HG03432 (cell line): ENCODE results near the gene LRRC8E.
A peak's percentile ranks its signal among the peaks of the same experiment; 100 is the strongest.
"Not testable (repeated sequence)": the region's sequence is repeated elsewhere in the genome, so short reads cannot be mapped to it uniquely, and the experiment has no call there.

Experiments
- ATAC-seq: cut with Tn5 transposase; IDR thresholded peaks from one replicate; pipeline ENCODE4 v1.9.1; 2021; ENCODE audit warnings: mild to moderate bottlenecking, moderate library complexity; ENCODE audit not compliant: unreplicated experiment

LRRC8E gene

DNA sequence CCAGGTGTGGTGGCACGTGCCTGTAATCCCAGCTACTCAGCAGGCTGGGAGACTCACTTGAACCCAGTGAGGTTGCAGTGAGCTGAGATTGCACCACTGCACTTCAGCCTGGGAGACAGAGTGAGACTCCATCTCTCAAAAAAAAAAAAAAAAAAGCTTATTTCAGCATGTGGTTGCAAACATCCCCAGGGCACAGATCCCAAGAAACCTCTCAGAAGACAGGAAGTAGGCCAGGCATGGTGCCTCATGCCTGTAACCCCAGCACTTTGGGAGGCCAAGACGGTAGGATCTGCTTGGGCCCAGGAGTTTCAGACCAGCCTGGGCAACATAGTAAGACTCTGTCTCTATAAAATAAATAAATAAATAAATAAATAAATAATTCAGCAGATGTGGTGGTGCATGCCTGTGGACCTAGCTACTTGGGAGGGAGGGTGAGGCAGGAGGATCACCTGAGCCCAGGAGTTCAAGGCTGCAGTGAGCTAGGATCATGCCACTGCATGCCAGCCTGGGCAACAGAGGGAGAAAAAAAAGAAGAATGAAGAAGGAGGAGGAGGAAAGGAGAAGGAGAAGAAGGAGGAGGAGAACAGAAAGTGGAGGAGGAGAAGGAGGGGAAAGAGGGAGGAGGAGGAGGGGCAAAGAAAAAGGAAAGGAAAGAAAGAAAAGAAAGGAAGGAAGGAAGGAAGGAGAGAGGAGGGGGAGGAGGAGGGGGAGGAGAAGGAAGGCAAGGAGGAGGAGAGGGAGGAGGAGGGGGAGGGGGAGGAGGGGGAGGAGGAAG lies 4.3 kb upstream of the LRRC8E start:
- no peak for ATAC-seq

DNA sequence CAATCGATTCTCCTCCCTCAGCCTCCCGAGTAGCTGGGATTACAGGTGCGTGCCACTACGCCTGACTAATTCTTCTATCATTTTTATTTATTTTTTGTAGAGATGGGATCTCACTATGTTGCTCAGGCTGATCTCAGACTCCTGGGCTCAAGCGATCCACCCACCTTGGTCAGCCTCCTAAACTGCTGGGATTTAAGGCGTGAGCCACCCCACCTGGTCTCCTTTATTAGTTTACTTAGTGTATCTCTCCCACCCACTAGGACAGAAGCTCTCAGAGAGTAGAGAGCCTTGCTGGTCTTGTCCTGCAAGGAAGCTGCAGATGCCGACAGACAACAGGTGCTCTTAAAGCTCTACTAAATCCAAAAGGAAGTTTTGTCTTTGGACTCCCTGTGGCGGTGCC lies 2.5 kb upstream of the LRRC8E start:
- ATAC-seq, result no peak

DNA sequence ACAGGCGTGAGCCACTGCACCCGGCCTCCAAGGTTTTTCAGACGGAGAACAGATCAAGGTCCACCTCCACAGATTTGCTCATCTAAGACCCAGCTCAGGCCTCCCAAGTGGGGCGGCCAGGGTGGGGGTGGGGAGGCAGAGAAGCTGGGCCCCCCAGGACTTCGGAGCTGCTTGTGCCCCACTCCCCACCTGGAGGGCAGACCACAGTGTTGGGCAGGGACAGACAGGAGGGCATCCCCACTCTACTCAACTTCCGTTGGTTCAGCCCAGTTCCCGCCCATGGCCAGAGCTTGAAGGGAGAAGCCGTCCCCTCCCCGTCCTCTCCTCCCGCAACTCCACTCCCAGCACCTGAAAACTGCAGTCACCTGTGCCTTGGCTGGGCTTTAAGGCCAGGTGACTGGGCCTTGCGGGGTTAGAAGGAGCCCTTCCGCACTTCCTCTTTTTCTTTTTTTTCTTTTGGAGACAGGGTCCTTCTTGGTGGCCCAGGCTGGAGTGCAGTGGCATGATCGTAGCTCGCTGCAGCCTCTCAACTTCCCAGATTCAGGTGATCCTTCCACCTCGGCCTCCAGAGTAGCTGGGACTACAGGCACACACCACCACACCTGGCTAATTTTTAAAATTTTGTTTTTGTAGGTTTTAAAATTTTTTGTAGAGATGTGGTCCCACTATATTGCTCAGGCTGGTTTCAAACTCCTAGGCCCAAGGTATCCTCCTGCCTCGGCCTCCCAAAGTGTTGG lies 734 bp upstream of the LRRC8E start:
- no peak for ATAC-seq

DNA sequence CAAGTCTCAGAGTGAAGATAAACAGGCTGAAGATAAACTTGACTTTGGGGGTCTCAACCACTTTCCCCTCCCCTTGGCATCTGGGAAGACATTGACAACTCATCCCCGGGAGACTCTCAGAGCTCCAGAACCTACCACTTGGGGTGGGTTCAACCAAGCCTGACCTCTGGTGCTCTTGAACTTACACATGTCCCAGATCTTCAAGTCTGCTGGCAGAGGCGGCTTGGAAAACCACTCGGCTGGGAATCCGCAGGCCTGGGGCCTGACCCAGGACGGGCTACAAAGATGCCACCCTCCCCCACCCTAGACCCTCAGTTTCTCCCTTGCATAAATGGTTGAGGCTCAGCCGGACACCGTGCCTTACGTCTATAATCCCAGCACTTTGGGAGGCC lies 512 bp downstream of the LRRC8E start:
- ATAC-seq, result no peak

DNA sequence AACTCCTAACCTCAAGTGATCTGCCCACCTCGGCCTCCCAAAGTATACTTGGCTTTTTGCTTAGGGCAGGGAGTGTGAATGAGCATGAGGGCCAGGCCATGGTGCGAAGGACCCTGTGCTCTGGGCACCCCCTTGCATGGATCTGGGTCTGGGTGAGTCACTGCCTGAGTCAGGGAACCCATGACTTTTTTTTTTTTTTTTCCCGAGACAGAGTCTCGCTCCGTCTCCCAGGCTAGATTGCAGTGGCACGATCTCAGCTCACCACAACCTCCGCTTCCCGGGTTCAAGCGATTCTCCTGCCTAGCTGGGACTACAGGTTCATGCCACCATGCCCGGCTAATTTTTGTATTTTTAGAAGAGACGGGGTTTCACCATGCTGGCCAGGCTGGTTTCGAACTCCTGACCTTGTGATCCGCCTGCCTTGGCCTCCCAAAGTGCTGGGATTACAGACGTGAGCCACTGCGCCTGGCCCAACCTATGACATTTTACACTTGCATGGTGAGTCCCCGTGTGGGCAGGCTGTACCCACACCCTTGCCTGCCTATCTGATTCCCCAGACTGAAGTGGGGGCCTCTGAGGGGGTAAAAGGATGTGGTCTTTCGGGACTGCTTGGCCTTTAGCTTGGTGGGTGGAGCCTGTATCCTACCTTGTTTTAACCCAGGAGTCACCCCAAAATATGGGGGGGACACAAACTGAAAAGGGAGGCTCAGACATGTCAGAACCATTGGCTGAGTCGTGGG lies 5.2 kb downstream of the LRRC8E start:
- not testable (repeated sequence) for ATAC-seq

DNA sequence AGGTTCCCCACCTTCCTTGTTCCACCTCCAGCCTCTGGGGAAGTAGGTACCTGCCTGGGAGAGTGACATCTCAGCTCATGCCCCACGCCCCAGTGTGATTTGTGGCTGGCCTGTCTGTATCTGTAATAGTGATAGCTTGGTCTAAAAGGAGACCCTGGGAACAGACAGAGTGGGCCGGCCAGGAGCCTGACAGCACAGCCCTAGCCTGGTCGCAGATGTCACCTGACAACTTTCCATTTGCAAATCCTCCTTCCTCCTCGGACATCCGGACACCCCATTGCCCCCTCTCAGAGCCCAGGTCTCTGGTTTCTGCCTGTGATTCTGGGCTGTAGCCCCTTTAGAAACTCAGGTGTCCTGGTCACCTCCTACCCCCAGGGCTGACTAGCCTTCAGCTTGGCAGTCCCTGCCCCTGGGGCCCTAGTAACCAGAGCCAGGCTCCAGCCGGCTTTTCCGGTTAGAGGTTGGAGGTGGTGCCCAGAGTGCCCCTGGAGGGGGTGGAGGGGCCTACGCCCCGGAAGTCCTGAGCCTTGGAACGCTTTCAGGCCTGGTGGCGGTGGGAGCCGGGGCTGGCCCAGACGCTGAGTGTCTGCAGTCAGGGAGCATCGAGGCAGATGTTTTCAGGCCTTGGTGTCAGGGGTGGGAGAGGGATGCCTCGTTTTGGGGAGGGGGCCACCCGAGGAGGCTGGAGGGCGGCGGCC lies 6.5 kb downstream of the LRRC8E start:
- no peak for ATAC-seq

DNA sequence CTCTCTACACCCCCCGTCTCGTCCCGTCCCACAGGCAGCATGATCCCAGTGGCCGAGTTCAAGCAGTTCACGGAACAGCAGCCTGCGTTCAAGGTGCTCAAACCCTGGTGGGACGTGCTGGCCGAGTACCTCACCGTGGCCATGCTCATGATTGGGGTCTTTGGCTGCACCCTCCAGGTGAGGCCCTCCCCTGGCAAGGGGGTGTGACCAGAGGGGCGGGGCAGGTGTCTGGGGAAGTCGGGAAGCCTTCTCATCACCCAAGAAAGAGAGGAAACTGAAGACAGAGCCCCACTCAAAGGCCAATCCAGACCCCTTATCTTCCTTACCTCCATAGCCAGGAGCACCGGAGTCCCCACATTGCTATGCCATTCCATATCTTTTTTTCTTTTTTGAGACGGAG lies 7.3 kb downstream of the LRRC8E start:
- no peak for ATAC-seq

DNA sequence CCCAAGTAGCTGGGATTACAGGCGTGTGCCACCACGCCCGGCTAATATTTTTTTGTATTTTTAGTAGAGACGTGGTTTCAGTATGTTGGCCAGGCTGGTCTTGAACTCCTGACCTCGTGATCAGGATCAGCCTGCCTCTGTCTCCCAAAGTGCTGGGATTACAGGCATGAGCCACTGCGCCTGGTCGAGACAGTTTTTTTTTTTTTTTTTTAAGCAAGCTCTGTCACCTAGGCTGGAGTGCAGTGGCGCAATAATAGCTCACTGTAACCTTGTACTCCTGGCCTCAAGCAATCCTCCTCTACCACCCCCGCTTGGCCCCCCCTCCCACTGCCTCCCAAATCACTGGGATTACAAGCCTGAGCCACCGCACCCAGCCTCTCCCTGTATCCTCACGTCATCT lies 9.0 kb downstream of the LRRC8E start:
- ATAC-seq, result no peak

DNA sequence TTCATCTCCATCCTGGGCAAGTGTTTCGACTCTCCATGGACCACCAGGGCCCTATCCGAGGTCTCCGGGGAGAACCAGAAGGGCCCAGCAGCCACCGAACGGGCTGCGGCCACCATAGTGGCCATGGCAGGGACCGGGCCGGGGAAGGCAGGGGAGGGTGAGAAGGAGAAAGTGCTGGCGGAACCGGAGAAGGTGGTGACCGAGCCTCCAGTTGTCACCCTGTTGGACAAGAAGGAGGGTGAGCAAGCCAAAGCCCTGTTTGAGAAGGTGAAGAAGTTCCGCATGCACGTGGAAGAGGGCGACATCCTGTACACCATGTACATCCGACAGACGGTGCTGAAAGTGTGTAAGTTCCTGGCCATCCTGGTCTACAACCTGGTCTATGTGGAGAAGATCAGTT lies 10.7 kb downstream of the LRRC8E start:
- ATAC-seq, result no peak

DNA sequence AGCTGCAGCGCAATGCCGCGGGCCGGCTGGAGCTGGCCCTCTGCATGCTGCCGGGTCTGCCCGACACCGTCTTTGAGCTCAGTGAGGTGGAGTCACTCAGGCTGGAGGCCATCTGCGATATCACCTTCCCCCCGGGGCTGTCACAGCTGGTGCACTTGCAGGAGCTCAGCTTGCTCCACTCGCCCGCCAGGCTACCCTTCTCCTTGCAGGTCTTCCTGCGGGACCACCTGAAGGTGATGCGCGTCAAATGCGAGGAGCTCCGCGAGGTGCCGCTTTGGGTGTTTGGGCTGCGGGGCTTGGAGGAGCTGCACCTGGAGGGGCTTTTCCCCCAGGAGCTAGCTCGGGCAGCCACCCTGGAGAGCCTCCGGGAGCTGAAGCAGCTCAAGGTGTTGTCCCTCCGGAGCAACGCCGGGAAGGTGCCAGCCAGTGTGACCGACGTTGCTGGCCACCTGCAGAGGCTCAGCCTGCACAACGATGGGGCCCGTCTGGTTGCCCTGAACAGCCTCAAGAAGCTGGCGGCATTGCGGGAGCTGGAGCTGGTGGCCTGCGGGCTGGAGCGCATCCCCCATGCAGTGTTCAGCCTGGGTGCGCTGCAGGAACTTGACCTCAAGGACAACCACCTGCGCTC lies 11.6 kb downstream of the LRRC8E start:
- ATAC-seq, result no peak

DNA sequence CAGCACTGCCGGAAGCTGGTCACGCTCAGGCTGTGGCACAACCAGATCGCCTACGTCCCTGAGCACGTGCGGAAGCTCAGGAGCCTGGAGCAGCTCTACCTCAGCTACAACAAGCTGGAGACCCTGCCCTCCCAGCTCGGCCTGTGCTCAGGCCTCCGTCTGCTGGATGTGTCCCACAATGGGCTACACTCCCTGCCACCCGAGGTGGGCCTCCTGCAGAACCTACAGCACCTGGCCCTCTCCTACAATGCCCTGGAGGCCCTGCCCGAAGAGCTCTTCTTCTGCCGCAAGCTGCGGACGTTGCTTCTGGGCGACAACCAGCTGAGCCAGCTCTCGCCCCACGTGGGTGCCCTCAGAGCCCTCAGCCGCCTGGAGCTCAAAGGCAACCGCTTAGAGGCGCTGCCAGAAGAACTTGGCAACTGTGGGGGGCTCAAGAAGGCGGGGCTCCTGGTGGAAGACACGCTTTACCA lies 12.1 kb downstream of the LRRC8E start:
- no peak for ATAC-seq

DNA sequence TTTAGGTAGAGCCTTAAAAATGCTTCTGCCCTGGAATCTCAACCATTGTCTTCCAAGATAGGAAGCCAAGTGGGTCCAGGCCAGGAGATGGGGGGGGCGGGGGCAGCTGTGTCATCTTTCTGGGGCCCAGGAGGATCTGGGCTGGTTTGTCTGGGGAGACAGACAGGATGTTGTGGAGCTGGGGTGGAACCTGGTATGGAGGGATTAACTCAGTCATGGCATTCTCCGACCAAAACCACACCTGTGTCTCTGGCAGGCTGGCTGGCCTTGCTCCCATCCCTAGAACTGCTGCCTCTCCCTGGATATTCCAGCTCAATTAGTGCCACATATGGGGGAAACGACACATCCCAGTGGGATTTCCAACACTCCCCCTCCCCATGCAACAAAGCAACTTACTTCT lies 12.6 kb downstream of the LRRC8E start:
- ATAC-seq, result no peak

DNA sequence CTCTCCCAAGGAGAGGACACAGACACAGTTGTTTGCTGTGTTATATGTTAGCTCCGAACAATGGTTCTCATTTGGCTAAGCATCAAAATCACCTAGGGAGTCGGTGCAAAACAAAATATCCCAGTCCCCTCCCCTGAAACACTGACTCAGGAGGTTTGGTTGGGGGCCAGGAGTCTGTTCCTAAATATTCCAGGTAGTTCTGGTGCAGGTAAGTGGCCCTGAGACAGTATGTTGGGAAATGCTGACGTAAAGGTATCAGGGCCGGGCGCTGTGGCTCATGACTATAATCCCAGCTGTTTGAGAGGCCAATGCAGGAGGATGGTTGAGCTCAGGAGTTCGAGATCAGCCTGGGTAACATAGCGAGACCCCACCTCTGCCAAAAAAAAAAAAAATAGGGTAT lies 13.0 kb downstream of the LRRC8E start:
- ATAC-seq, result no peak

DNA sequence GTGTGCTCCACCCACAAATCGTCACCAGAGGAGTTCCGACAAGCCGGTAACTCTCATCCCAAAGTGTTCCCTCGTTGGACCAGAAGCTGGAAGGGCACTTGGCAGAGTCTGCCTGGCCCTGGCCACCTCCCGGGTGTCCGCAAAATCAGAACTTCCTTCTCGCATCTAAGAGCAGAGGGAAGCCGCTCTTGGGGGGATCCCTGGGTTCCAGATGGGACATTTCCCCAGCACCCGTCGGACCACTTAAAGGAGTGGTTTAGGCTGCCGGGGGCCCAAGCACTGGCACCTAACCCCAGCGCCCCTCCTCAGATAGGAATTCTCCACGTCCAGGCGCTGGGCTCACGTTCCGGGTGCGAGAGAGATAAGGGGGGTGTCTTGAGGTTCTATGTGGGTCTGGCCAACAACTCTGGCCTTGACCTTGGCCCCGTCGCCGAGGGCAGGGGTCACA lies 14.5 kb downstream of the LRRC8E start:
- peak; percentile 4 for ATAC-seq

DNA sequence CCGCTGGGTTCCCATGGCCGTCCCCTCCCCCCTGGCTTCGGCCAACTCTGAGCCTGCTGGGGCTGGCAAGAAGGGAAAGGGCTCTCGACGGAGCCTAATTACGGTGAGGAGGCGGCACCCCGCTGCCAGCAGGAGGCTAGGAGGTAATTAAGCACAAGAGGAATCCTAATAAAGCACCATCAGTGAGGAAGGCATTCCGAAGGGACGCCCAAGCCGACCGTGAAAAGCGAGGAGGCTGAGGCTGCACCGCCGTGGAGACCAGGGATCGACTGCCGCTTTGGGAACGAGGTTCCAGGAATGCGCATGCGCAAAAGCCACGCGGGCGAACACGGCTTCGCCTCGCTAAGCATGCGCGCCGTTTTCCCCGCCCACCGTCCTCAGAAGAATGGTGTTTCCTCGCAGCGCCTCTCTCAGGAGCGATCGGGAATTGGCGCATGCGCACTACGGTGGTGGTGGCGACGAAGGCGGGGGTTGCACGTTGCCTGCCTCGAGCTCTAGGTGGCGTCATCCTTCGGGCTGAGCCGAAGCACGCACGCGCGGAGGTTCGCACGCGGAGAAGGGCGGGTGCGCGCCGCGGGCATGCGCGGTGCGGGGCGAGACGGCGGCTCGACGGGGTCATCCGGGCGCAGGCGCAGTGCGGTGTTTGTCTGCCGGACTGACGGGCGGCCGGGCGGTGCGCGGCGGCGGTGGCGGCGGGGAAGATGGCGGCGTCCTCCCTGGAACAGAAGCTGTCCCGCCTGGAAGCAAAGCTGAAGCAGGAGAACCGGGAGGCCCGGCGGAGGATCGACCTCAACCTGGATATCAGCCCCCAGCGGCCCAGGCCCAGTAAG lies 15.1 kb downstream of the LRRC8E start, which contains the start of gene MAP2K7:
Gene MAP2K7 (plus strand): TSS at position 634 of the 830 bp plus-strand sequence. CDS start 68 bp downstream, at position 702.
- ATAC-seq, result peak; percentile 79

DNA sequence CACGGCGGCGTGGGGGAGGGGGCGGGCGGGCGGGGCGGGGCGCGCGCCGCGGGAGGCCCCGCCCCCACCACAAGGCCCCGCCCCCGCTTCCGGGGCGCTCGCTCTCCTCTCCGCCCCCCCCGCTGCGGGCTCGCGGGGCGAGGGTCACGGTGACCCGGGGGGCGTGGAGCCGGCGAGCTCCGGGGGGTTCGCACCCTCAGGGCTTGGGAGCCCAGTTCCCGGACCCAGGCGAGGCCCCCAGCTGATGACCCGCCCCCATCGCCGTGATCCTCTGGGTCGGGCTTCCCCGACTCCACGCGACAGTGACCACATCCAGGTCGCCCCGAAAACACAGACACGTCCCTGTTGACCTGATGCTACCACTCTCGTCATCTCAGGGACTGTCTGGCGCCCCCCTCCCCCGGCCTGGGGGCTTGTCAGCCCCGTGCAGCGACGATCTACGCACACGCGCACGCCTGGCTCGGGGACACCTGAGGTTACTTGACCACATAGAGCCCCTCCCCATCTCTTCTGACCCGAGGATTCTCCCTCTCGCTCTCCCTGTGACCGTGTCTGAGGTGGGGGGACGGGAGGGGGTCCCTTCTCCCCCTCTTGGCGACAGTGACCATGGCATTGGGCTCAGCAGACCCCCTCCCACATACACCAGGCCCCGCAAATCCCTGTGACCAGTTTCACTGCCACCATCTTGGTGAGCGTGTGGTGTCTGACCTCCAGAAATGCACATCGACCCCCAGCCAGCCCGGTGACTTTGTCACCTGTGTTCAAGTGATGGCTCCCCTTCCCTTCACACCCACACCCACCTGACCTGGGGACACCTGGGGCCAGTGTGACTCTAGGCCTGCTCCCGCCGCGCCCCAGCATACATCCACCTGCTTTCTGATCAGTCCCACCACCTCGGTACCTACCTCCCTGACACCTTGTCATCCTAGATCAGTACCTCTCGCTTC lies 16.0 kb downstream of the LRRC8E start:
- peak; percentile 37 for ATAC-seq

DNA sequence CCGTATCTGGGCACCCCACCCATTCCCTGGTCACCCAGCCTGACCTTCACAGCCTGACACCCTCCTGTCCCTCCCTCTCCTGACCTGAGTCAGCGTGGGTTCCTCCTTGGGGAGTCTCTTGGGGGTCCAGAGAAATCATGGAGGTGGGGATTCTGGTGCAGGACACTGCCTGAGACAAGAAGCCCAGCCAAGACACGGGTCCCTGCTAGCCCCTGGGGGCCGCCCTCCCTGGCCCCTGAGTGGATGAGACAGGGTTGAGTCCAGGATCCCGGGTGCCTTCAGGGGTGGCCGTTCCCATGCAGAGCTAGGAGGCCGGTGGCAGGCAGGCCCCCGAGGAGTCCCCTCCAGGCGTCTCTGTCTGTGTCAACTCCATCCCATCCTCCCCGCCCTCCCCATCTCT lies 17.0 kb downstream of the LRRC8E start:
- no peak for ATAC-seq

DNA sequence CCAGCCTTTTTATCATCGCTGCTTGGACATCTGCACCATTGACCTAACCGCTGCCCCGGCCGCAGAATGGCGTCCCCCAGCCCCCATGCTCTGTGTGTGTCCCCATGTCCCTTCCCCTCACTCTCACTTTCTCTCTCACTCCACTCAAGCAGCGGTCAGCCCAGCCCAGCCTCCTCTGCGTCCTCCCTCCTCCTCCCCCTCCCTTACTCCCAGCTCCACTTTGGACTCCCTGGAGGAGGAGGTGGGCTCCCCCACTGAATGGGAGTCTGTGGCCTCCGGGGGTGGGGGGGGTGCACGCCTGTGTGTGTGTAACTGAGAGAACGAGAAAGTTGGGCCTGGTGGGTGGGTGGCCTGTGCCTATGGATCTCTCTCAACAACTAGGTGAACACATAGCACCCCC lies 17.5 kb downstream of the LRRC8E start:
- no peak for ATAC-seq
